GM23338 (cell line): Measurements from ENCODE around the gene LARGE1. TPM values are rescaled to one million over a fixed set of nuclear protein-coding genes. Genes with fewer than 3 reads are reported as not detected.

Experiments
- ATAC-seq: fragments of 200-7000 bp; cut with Tn5 transposase; 3 replicates; pipeline ENCODE4 v1.9.1; 2020
- DNase-seq: peaks from one replicate; pipeline ENCODE4 v3.0.0-alpha.2; 2015; ENCODE audit warnings: low spot score
- H2AFZ ChIP-seq: fragments of 200-600 bp; sonication (generic); 2 replicates; pipeline ENCODE4 v1.8.0; 2016; ENCODE audit warnings: antibody characterized with exemption, mild to moderate bottlenecking, moderate library complexity
- H3F3A ChIP-seq: fragments of 200-600 bp; sonication (generic); replicated peaks from 2 replicates; pipeline ENCODE4 v1.8.0; 2017; ENCODE audit warnings: antibody characterized with exemption, mixed run types, low read depth
- H3K27ac ChIP-seq: fragments of 200-600 bp; sonication (generic); 2 replicates; pipeline ENCODE4 v1.6.1; 2016; ENCODE audit warnings: low read depth
- H3K27me3 ChIP-seq: fragments of 200-600 bp; sonication (generic); 2 replicates; pipeline ENCODE4 v1.8.0; 2016; ENCODE audit warnings: mild to moderate bottlenecking, mixed run types, moderate library complexity; ENCODE audit not compliant: insufficient read depth
- H3K36me3 ChIP-seq: fragments of 200-600 bp; sonication (generic); 2 replicates; pipeline ENCODE4 v1.8.0; 2016; ENCODE audit warnings: mild to moderate bottlenecking; ENCODE audit not compliant: insufficient read depth
- H3K4me1 ChIP-seq: fragments of 200-600 bp; sonication (generic); 2 replicates; pipeline ENCODE4 v1.8.0; 2016; ENCODE audit warnings: mild to moderate bottlenecking, moderate library complexity; ENCODE audit not compliant: insufficient read depth
- H3K4me2 ChIP-seq: fragments of 200-600 bp; sonication (generic); 2 replicates; pipeline ENCODE4 v1.7.1; 2017; ENCODE audit warnings: mixed run types
- H3K4me3 ChIP-seq: fragments of 200-600 bp; sonication (generic); 2 replicates; pipeline ENCODE4 v1.6.1; 2016; ENCODE audit warnings: mixed run types
- H3K79me2 ChIP-seq: fragments of 200-600 bp; sonication (generic); replicated peaks from 2 replicates; pipeline ENCODE4 v1.8.0; 2017; ENCODE audit warnings: mild to moderate bottlenecking; ENCODE audit not compliant: insufficient read depth
- H3K9me2 ChIP-seq: fragments of 200-600 bp; sonication (generic); 2 replicates; pipeline ENCODE4 v1.8.0; 2017; ENCODE audit not compliant: insufficient read depth
- H4K20me1 ChIP-seq: fragments of 200-600 bp; sonication (generic); replicated peaks from 2 replicates; pipeline ENCODE4 v1.8.0; 2017; ENCODE audit warnings: mild to moderate bottlenecking; ENCODE audit not compliant: insufficient read depth
- H3K27ac Mint-ChIP-seq: 2 replicates; pipeline ENCODE4 v1.8.0; 2020; ENCODE audit warnings: inconsistent platforms, mild to moderate bottlenecking, moderate library complexity, mixed read lengths
- H3K27me3 Mint-ChIP-seq: 3 replicates; pipeline ENCODE4 v1.8.0; 2022; ENCODE audit warnings: low read depth, mild to moderate bottlenecking, moderate library complexity, mixed read lengths, inconsistent platforms; ENCODE audit not compliant: insufficient read depth, poor library complexity
- H3K36me3 Mint-ChIP-seq: 3 replicates; pipeline ENCODE4 v1.8.0; 2021; ENCODE audit warnings: low read depth, mild to moderate bottlenecking, inconsistent platforms, moderate library complexity, mixed read lengths
- H3K4me1 Mint-ChIP-seq: 3 replicates; pipeline ENCODE4 v1.8.0; 2020; ENCODE audit warnings: mild to moderate bottlenecking, inconsistent platforms, mixed read lengths
- H3K4me3 Mint-ChIP-seq: 3 replicates; pipeline ENCODE4 v1.8.0; 2021; ENCODE audit warnings: moderate library complexity, mild to moderate bottlenecking, inconsistent platforms, mixed read lengths
- H3K9me3 Mint-ChIP-seq: 3 replicates; pipeline ENCODE4 v1.8.0; 2020; ENCODE audit warnings: moderate library complexity, mild to moderate bottlenecking, inconsistent platforms, mixed read lengths
- CREB1 ChIP-seq: fragments of 250-450 bp; sonication (Bioruptor Pico); IDR thresholded peaks from 2 replicates; pipeline ENCODE4 v1.5.0; 2020; ENCODE audit warnings: low read depth, mild to moderate bottlenecking, moderate library complexity
- ETS1 ChIP-seq: IDR thresholded peaks from 2 replicates; pipeline ENCODE4 v1.6.1; 2016; ENCODE audit warnings: antibody characterized with exemption
- EZH2phosphoT487 ChIP-seq: fragments of 200-600 bp; sonication (generic); IDR thresholded peaks from one replicate; pipeline ENCODE4 v1.8.1; 2018; ENCODE audit warnings: antibody characterized with exemption; ENCODE audit not compliant: unreplicated experiment
- JUNB ChIP-seq: IDR thresholded peaks from one replicate; pipeline ENCODE4 v1.6.1; 2016; ENCODE audit warnings: antibody characterized with exemption; ENCODE audit not compliant: unreplicated experiment
- NANOG ChIP-seq: IDR thresholded peaks from 2 replicates; pipeline ENCODE4 v1.6.1; 2016; ENCODE audit warnings: antibody characterized with exemption, borderline replicate concordance
- REST ChIP-seq: IDR thresholded peaks from one replicate; pipeline ENCODE4 v1.6.1; 2018; ENCODE audit warnings: antibody characterized with exemption; ENCODE audit not compliant: unreplicated experiment
- ZNF331 ChIP-seq: fragments of 250-450 bp; sonication (Bioruptor Pico); IDR thresholded peaks from 2 replicates; pipeline ENCODE4 v1.5.0; 2020; ENCODE audit warnings: low read depth, mild to moderate bottlenecking, moderate library complexity
- polyA plus RNA-seq: library from polyadenylated mRNA; unstranded; fragments of >200 nt; fragmentation: Nextera tagmentation; extraction: Ambion mirVana; gene quantifications from 2 replicates; pipeline ENCODE4 v1.2.1, GENCODE V29; 2016
- total RNA-seq: library from RNA; depleted of rRNA; stranded (reverse); fragments of >200 nt; shearing (Covaris generic); gene quantifications from 2 replicates; pipeline ENCODE4 v1.2.3, GENCODE V29; 2014
- TF ChIP-seq, protein P1 (sequence below), 2 experiments: fragments of 200-600 bp in 1 of 2; sonication (generic) in 1 of 2; conservative IDR thresholded peaks; 2 replicates each; pipeline versions ENCODE4 v1.5.1 to v1.6.1; 2016 to 2017; ENCODE audit warnings: antibody characterized with exemption in 2 of 2, low read depth in 2 of 2, mild to moderate bottlenecking in 2 of 2, moderate library complexity in 1 of 2

Gene LARGE1
- total and polyA plus RNA-seq, 2 experiments from 2014 or later: 12.8 to 75.6 TPM

GRCh38 chr22:33605221-33605620 is 315.1 kb downstream of the LARGE1 start (continued):
- TF ChIP-seq REST: no peak
- no peak for TF ChIP-seq ZNF331 (CRISPR knock-in tag)
- TF ChIP-seq, protein P1, sequence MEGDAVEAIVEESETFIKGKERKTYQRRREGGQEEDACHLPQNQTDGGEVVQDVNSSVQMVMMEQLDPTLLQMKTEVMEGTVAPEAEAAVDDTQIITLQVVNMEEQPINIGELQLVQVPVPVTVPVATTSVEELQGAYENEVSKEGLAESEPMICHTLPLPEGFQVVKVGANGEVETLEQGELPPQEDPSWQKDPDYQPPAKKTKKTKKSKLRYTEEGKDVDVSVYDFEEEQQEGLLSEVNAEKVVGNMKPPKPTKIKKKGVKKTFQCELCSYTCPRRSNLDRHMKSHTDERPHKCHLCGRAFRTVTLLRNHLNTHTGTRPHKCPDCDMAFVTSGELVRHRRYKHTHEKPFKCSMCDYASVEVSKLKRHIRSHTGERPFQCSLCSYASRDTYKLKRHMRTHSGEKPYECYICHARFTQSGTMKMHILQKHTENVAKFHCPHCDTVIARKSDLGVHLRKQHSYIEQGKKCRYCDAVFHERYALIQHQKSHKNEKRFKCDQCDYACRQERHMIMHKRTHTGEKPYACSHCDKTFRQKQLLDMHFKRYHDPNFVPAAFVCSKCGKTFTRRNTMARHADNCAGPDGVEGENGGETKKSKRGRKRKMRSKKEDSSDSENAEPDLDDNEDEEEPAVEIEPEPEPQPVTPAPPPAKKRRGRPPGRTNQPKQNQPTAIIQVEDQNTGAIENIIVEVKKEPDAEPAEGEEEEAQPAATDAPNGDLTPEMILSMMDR (conservative IDR thresholded peaks at IDR 0.05; ENCODE audit: low read depth in 2 of 2): no peak
- no peak for TF ChIP-seq NANOG
- no peak for TF ChIP-seq JUNB
- no peak for TF ChIP-seq EZH2phosphoT487
- TF ChIP-seq CREB1 (CRISPR knock-in tag): no peak

DNA sequence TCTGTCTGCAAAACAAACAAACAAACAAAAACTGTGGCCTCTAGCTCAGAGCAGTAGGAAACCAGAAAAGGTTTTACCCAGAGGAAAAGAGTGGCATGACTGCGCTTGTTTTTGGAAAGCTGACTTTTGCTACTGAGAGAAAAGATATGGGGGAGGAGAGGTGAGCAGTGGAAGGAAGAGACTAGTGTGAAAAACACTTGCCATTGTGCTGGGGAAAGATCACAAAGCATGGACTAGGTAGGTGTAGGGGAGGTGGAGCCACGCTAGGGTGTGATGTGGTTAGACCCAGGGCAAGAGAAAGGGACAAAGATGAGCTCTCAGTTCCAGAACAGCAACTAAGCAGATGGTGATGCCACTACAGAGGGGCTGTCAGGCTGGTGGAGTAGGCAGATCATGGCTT is 319.2 kb downstream of the LARGE1 start:
- Mint-ChIP-seq H3K4me1 (peaks cover 9% of the 10 kb centered on the region; the same call in 2 of the 3 replicates), H3K4me3 (no peak overlapping the region), H3K27me3 (peaks cover 5% of the 10 kb centered on the region), H3K36me3 (peaks cover 49% of the 10 kb centered on the region), H3K27ac (no peak overlapping the region), H3K9me3 (no peaks in the 10 kb centered on the region)
- Histone ChIP-seq H3K4me1 (no peaks in the 10 kb centered on the region), H3K27ac (no peak overlapping the region), H3K36me3 (no peaks in the 10 kb centered on the region; the same call in none of the 2 replicates), H3K27me3 (no peaks in the 10 kb centered on the region), H2AFZ (no peak overlapping the region), H3F3A (no peaks in the 10 kb centered on the region), H3K9me2 (no peaks in the 10 kb centered on the region), H3K4me3 (no peak overlapping the region), H3K4me2 (no peak overlapping the region), H4K20me1 (peaks cover 36% of the 10 kb centered on the region), H3K79me2 (peaks cover 4% of the 10 kb centered on the region; the same call in 1 of the 2 replicates)
- no peak for ATAC-seq
- DNase-seq: no peak
- TF ChIP-seq REST (no peak), CREB1 (CRISPR knock-in tag) (no peak), ETS1 (no peak)
